GM12865 (cell line): ENCODE results near the gene IRF5.

Source experiments
- DNase-seq: peaks from one replicate; pipeline ENCODE4 v3.0.0; 2010; ENCODE audit warnings: low read depth
- H3K4me3 ChIP-seq: 2 replicates; pipeline ENCODE4 v1.5.1; 2011; ENCODE audit warnings: mild to moderate bottlenecking, low read depth, low read length, control low read depth
- CTCF ChIP-seq: IDR thresholded peaks from 2 replicates; pipeline ENCODE4 v1.5.1; 2011; ENCODE audit warnings: low read length, control low read depth, low read depth, inconsistent platforms; ENCODE audit not compliant: insufficient read depth; ENCODE audit errors: missing control alignments

Gene IRF5

GRCh38 chr7:128937271-128937646 lies 468 bp upstream of the IRF5 start:
- DNase-seq, result no peak
- TF ChIP-seq CTCF, result no peak
- H3K4me3 ChIP-seq, result peak overlapping the region; percentile 83

GRCh38 chr7:128938544-128939074 lies 882 bp downstream of the IRF5 start:
- no peak for TF ChIP-seq CTCF
- DNase-seq, result peak; percentile 31
- peak overlapping the region; percentile 83 for H3K4me3 ChIP-seq

- no peak for TF ChIP-seq CTCF
- peak; percentile 85 for DNase-seq
- peak overlapping the region; percentile 83 for H3K4me3 ChIP-seq
These were observed 1.5 kb downstream of the IRF5 start for GRCh38 chr7:128939075-128939860.

- peak; percentile 86 for DNase-seq
- TF ChIP-seq CTCF, result peak; percentile 5
- peak overlapping the region; percentile 83 for H3K4me3 ChIP-seq
These were observed 2.2 kb downstream of the IRF5 start for GRCh38 chr7:128939861-128940410.

- H3K4me3 ChIP-seq, result peak overlapping the region; percentile 83
- DNase-seq, result peak; percentile 94
- TF ChIP-seq CTCF, result no peak
These were observed 3.0 kb downstream of the IRF5 start for GRCh38 chr7:128940494-128941322.

- TF ChIP-seq CTCF, result no peak
- peak overlapping the region; percentile 83 for H3K4me3 ChIP-seq
- peak; percentile 32 for DNase-seq
These were observed 3.7 kb downstream of the IRF5 start for GRCh38 chr7:128941323-128941890.
